Activated naive CD8-positive, alpha-beta T cell (primary cell): ENCODE results near the gene ARHGAP23.

ENCODE experiments used
- H3K27ac Mint-ChIP-seq: one replicate; pipeline ENCODE4 v1.8.0; 2021; ENCODE audit warnings: mixed read lengths
- H3K27me3 Mint-ChIP-seq: one replicate; pipeline ENCODE4 v1.8.0; 2021; ENCODE audit warnings: mixed read lengths
- H3K36me3 Mint-ChIP-seq: one replicate; pipeline ENCODE4 v1.8.0; 2021; ENCODE audit warnings: mixed read lengths
- H3K4me1 Mint-ChIP-seq: one replicate; pipeline ENCODE4 v1.8.0; 2021; ENCODE audit warnings: low read depth, mixed read lengths
- H3K4me3 Mint-ChIP-seq: one replicate; pipeline ENCODE4 v1.8.0; 2021; ENCODE audit warnings: mild to moderate bottlenecking, mixed read lengths
- H3K9me3 Mint-ChIP-seq: one replicate; pipeline ENCODE4 v1.8.0; 2021; ENCODE audit warnings: low read depth, mixed read lengths

ARHGAP23 gene

DNA sequence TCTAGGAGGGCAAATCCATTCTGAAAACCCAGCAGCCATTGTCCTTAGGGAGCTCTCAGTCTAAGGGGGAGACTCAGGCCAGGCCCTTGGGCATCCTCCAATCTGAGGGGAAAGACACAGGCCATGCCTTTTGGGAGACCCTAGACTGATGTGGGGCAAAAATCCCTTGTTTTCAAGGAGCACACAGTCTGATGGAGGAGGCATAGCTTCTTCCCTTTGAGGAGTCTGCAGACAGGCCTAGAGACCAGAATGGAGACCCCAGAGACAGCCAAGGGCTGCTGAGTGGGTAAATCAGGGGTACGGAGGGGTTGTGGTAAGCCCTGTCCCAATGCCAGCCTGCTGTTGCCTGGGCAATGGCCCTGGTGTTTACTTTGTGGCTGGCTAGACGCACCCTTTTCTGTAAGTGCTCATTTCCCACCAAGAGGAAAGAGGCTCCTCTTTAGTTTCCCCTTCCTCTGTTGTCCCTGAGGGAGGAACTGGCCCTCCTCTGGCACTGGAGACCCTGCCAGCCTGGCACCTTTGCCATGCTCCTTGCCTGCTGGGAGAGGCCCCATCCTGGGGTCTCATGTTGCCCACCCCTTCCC is 19.3 kb downstream of the ARHGAP23 start:
- peaks cover 8% of the 10 kb centered on the region for H3K4me1 Mint-ChIP-seq
- H3K4me3 Mint-ChIP-seq, result no peak overlapping the region
- H3K9me3 Mint-ChIP-seq, result no peaks in the 10 kb centered on the region
- H3K27me3 Mint-ChIP-seq, result peaks cover 6% of the 10 kb centered on the region
- no peak overlapping the region for H3K27ac Mint-ChIP-seq
- no peaks in the 10 kb centered on the region for H3K36me3 Mint-ChIP-seq

DNA sequence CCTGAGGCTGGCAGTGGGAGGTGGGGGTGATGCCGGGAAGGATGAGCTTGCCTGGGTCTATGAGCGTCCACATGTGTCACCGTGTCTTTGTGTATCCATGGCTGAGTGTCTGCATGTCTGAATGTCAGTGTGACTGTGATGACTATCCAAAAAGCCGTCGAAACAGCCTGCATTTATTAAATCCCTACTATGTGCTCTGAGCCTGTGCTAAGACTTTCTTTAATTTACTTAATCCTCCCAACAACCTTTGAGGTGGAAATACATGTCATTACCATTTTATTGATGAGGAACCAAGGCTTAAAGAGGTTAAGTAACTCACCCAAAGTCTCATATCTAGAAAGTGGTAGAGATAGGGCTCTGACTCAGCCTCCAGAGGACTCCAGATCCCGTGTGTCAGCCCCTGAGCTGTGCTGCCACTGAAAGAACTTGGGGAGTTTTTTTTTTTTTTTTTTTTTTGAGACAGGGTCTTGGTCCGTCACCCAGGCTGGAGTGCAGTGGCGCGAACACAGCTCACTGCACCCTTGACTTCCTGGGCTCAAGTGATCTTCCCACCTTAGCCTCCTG is 20.0 kb downstream of the ARHGAP23 start:
- Mint-ChIP-seq H3K36me3 (no peaks in the 10 kb centered on the region), H3K27me3 (peaks cover 13% of the 10 kb centered on the region), H3K27ac (no peak overlapping the region), H3K4me1 (peaks cover 15% of the 10 kb centered on the region), H3K4me3 (no peak overlapping the region), H3K9me3 (no peaks in the 10 kb centered on the region)

DNA sequence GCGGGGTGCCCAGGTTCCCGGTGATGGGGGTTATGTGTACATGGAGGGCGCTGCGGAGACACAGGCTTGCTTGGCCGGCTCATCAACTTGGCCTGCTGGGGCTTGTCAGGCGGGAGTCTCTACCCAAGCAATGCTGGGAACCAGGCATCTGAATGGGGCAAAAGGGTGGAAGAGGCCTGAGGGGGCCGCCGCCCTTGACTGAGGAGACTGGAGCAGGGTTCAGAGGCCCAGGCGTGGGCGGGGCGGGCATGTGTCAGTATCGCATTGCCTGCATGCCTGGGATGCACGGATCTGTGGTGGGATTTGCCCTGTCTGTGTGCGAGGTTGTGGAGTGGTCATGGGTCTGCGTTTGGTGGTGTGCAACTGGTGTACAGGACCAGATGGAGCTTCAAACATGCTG is 21.1 kb downstream of the ARHGAP23 start:
- Mint-ChIP-seq H3K4me3 (no peak overlapping the region), H3K36me3 (no peaks in the 10 kb centered on the region), H3K9me3 (no peaks in the 10 kb centered on the region), H3K27me3 (peaks cover 14% of the 10 kb centered on the region), H3K4me1 (peaks cover 13% of the 10 kb centered on the region), H3K27ac (no peak overlapping the region)

DNA sequence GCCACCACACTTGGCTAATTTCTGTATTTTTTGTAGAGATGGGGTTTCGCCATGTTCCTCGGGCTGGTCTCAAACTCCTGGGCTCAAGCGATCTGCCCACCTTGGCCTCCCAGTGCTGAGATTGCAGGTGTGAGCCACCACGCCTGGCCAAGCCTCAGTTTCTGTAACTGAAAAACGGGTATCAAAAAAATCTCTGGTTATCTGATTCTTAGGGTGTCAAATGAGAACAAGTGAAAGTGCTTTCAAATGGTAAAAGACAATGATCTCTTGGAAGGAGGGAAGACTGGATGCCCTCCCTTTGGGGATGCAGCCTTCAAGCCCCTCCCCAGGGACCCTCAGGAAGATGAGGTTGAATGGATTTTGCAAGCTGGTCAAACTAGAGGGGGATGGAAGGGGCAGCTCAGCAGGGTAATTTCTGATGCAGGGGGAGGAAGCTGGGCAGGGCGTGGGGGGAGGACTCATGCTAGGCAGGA is 22.3 kb downstream of the ARHGAP23 start:
- Mint-ChIP-seq H3K36me3 (no peaks in the 10 kb centered on the region), H3K4me3 (no peak overlapping the region), H3K27ac (no peak overlapping the region), H3K4me1 (peaks cover 17% of the 10 kb centered on the region), H3K9me3 (no peaks in the 10 kb centered on the region), H3K27me3 (peaks cover 20% of the 10 kb centered on the region)

DNA sequence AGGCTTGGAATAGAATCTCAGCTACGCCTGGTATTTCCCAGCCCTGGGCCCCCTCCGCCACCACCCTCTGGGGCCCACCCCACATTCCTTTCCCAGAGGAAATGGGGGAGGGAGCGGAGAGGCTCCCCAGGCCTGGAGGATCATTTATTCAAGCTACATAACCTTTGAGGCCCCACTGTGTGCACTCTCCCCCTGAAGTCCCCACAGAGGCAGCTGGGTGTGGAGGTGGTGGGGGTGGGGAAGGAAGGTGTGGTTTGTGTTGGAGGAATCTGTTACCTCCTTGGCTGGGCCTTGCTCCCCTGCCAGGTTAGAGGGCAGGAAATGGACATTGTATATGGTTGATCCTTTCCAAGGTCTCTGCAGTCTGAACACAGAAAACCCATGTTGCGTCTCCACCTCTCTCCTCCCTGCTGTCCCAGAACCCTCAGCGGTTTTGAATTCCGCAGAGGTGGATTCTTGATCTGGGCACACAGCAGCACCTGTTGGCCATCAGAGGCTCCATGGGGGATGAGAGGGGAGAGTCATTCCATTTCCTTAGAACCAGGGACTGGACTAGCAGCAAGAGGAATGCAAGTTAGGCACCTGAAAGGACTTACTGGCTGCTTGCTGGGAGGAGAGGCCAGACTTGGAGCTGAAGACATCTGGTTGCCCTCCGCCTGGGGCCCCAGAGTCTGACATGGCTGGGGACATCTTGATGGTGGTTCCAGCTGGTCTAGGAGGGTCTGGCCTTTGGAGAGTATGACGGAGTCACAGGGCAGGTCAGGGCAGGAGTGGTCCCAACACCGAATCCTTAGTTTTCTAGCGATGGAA is 23.0 kb downstream of the ARHGAP23 start:
- Mint-ChIP-seq H3K27ac (no peak overlapping the region), H3K9me3 (no peaks in the 10 kb centered on the region), H3K4me1 (peaks cover 17% of the 10 kb centered on the region), H3K36me3 (no peaks in the 10 kb centered on the region), H3K27me3 (peaks cover 20% of the 10 kb centered on the region), H3K4me3 (no peak overlapping the region)

DNA sequence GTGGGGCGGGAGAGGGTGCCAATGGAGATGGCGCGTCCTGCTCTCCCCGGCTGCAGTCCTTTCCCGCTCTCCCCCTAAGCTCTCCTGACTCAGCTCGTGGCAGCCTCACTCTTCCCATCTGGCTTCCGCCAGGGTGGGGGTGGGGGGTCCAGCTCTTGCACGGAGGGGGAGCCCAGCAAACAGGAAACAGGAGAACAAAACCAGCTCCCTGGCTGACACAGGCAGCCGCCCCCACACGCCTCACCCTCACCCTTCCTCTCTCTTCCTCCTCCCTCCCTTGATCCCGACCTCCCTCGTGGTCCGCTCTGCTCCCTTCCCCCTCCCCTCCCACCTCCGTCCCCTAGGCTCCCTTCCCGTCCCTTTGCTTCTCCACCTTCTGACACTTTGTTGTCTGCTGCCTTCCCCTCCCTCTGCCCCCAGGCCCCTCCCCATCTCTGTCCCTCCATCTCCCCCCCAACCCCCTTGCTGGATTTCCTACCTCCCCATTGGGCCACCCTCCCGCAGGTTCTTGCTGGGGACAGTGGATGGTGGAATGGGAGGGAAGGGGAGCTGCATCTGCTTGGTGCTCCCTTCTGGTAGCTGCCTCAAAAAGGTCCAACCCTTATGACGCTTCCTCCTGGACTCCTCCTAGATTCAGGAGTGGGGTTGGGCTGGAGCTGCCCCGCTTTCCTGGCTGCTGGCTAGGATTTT is 23.7 kb downstream of the ARHGAP23 start:
- no peak overlapping the region for H3K27ac Mint-ChIP-seq
- no peak overlapping the region for H3K4me3 Mint-ChIP-seq
- H3K36me3 Mint-ChIP-seq, result no peaks in the 10 kb centered on the region
- no peaks in the 10 kb centered on the region for H3K9me3 Mint-ChIP-seq
- peaks cover 20% of the 10 kb centered on the region for H3K27me3 Mint-ChIP-seq
- H3K4me1 Mint-ChIP-seq, result peaks cover 17% of the 10 kb centered on the region

DNA sequence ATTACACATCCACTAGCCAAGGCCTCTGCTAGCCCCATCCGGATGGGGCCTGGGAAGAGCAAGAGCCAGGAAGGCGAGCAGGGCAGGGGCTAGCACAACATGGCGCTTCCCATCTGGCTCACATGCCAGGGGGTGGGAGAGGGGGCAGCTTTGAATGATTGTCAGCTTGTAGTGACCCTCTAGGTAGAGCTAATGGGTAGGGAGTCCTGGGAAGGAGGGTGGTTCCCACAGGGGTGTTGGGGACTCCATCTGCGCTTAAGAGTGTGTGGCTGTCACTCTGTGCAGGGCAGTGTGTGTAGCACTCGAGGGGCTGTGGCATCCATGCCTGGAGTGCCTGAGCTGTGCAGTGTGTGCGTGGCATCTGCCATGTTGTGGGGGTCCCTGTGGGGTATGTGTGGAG is 24.5 kb downstream of the ARHGAP23 start:
- H3K4me1 Mint-ChIP-seq, result peaks cover 17% of the 10 kb centered on the region
- H3K36me3 Mint-ChIP-seq, result no peaks in the 10 kb centered on the region
- H3K27ac Mint-ChIP-seq, result no peak overlapping the region
- H3K9me3 Mint-ChIP-seq, result no peaks in the 10 kb centered on the region
- peak overlapping the region; percentile 65 for H3K4me3 Mint-ChIP-seq
- H3K27me3 Mint-ChIP-seq, result peaks cover 25% of the 10 kb centered on the region

DNA sequence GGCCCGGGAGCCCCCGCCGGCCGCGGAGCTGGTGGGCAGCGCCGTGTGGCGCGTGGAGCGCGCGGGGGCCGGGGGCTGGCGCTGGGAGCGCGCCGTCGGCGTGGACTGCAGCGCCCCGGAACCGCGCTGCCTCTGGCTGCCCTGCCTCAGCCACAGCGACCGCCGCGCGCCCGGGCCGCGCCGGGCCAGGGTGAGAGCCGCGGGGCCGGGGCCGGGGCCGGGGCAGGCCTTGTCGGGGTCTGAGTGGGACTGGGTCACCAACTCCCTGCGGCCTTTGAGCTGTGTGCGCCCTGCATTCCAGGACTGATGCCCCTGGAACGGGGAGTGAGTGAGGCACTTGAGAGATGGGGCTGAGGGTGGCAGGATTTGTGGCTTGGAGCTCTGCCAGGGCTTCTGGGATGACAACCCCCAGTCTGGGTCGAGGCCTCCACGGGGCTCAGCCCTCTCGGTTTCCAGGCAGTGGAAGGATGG is 25.7 kb downstream of the ARHGAP23 start:
- no peak overlapping the region for H3K27ac Mint-ChIP-seq
- H3K27me3 Mint-ChIP-seq, result peaks cover 25% of the 10 kb centered on the region
- H3K4me1 Mint-ChIP-seq, result peaks cover 17% of the 10 kb centered on the region
- no peaks in the 10 kb centered on the region for H3K36me3 Mint-ChIP-seq
- H3K4me3 Mint-ChIP-seq, result no peak overlapping the region
- no peaks in the 10 kb centered on the region for H3K9me3 Mint-ChIP-seq

DNA sequence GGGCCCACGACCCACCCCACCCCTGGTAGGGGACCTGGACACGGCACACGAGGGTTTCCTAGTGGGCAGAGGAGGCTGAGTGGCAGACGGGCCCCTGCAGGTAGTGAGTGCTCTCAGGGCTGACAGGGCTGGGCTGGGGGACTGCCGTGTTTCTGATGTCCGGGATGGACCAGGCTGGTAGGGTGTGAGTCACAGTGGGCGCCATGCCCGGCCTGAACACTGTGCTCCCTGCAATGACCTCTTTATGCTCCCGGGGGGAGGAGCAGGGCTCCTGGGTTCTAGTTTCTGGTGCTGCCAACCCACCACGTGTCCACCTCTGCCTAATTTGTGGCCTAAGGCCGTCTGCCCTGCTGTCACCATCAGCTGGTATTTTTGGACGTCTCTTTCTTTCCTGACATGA is 26.3 kb downstream of the ARHGAP23 start:
- Mint-ChIP-seq H3K36me3 (no peaks in the 10 kb centered on the region), H3K4me3 (peak overlapping the region; percentile 47), H3K4me1 (peaks cover 17% of the 10 kb centered on the region), H3K27ac (no peak overlapping the region), H3K9me3 (no peaks in the 10 kb centered on the region), H3K27me3 (peaks cover 25% of the 10 kb centered on the region)

DNA sequence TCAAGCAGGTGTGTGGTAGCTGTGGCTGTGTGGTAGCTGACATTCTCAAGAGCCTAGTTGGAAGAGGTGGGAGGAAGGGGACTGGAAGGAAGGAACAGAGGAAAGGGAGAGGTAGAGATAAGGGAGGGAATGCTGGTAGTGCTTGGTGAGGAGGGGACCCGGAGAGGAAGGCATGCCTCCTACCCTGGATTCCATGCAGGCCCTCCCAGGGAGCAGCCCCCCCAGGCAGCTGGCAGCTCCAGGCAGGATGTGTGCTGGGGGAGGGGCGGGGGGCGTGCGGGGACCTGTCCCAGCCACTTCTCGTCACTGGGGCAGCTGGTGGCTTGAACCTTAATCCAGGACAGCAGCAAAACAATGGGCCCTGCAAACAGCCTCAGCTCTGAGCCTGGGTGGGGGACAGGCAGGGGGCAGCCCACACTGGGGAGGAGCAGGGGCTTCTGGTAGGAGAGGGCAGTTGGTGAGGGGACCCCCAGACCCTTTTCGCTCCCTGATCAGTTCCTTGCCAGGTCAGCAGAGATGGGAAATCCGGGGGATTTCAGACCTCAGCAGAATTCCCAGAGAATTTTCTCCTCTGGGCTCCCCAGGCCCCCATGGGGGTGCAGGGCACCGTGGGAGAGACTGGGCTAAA is 27.1 kb downstream of the ARHGAP23 start:
- Mint-ChIP-seq H3K36me3 (no peaks in the 10 kb centered on the region), H3K27ac (no peak overlapping the region), H3K27me3 (peaks cover 25% of the 10 kb centered on the region), H3K9me3 (no peaks in the 10 kb centered on the region), H3K4me3 (no peak overlapping the region), H3K4me1 (peaks cover 17% of the 10 kb centered on the region)

DNA sequence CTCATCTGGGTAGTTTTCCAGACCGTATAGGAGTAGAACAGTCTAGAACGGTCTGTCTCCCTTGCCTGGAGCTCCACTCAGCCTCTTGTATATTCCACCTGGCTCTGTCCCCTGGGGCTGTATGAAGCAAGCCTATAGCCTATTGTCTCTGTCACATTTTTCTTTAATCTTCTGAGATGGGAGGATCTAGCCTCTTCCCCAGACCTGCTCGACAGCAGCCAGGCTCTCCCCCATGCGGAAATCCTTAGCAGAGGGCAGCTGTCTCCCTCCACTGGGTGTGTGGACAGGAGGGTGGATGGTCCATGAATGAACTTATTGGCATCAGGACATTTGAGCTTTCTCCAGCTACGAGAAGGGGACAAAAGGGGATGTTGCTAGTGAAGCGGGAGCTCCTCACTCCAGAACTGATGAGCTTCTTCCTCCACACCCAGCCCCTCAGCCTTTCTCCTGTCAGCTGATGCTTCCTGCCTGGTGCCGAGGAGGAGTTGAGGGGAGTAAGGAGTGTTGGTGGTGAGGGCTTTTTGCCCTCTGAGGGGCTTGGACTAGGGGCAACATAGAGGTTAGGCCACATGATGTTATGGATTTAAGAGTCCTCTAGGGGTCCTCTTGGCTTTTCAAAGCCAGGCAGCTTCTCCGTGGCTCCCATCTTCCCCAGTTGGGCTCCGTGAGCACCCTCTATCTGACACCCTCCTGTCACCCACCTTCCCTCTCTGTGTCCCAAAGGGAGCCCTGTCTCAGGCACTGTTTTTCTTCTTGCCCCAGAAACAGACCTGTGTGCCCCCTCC is 28.0 kb downstream of the ARHGAP23 start:
- no peaks in the 10 kb centered on the region for H3K36me3 Mint-ChIP-seq
- H3K4me3 Mint-ChIP-seq, result no peak overlapping the region
- H3K4me1 Mint-ChIP-seq, result peaks cover 17% of the 10 kb centered on the region
- H3K27ac Mint-ChIP-seq, result no peak overlapping the region
- H3K9me3 Mint-ChIP-seq, result no peaks in the 10 kb centered on the region
- peaks cover 22% of the 10 kb centered on the region for H3K27me3 Mint-ChIP-seq

DNA sequence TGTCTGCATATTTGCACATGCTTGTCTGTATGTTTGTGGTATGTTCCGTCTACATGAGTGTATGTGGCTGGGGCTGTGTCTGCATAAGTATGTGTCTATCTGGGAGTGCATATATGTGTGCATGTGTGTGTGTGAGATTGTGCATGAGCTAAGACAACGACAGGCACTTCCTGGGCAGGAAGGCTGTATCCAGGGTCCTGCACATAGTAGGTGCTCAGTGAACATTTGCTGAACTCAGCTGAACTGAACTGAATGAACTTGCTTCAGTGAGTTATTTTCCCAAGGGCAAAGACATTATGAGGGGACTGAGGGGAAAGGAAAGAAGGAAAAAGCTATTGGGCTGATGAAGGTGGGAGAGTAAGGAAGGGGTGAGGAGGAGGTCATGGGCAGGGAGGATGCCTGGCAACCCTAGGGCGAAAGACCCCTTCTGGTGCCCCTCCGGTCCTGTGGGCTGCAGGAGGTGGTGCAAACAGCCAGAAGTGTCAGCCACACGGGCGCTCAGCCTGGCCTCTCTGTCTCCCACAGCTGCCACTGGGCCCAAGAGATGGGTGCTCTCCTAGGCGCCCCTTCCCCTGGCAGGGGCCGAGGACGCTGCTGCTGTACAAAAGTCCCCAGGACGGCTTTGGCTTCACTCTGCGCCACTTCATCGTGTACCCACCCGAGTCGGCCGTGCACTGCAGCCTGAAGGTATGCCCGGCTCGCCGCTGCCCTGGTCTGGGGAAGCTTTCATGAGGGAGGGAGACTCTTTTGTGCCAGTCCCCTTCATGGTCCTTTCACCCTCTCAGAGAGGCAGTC is 29.5 kb downstream of the ARHGAP23 start:
- H3K27me3 Mint-ChIP-seq, result peaks cover 17% of the 10 kb centered on the region
- H3K36me3 Mint-ChIP-seq, result no peaks in the 10 kb centered on the region
- H3K9me3 Mint-ChIP-seq, result no peaks in the 10 kb centered on the region
- H3K4me1 Mint-ChIP-seq, result peaks cover 11% of the 10 kb centered on the region
- no peak overlapping the region for H3K4me3 Mint-ChIP-seq
- no peak overlapping the region for H3K27ac Mint-ChIP-seq

DNA sequence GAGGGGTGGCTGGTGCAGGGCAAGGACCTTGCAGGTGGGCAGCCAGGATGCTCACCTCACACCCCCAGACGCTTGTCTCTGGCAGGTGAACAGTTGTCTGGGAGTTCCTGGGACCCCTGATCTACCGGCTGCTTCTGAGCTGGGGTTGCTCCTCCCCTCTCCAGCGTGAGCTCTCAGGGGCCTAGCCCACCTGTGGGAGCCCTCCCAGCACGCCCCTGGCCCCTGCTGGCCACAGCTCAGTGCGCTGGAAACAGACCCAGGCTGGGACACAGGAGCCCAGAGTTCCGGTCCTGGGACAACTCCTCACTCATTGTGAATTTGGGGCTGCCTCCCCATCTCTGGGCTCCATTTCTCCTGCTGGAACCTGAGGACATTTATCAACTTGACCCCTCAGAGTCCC is 30.3 kb downstream of the ARHGAP23 start:
- Mint-ChIP-seq H3K36me3 (no peaks in the 10 kb centered on the region), H3K4me1 (peaks cover 4% of the 10 kb centered on the region), H3K9me3 (no peaks in the 10 kb centered on the region), H3K27me3 (peaks cover 11% of the 10 kb centered on the region), H3K4me3 (no peak overlapping the region), H3K27ac (no peak overlapping the region)
